K562 (cell line): ENCODE measurements around the gene EXOC4.

Source experiments
- CHCHD3 ChIP-seq: fragments of 250-450 bp; sonication (Bioruptor Pico); IDR thresholded peaks from 2 replicates; pipeline ENCODE4 v2.1.2; 2022; ENCODE audit warnings: mild to moderate bottlenecking
- CTCF ChIP-seq, 3 experiments: IDR thresholded peaks in 2 of 3; conservative IDR thresholded peaks in 1 of 3; 2 replicates each; pipeline ENCODE4 v1.5.1; 2011 to 2012; ENCODE audit warnings: low read length in 3 of 3, mild to moderate bottlenecking in 3 of 3, control low read depth in 2 of 3, improper control_type of control experiment in 1 of 3, inconsistent platforms in 1 of 3, low read depth in 1 of 3, mixed read lengths in 1 of 3, moderate library complexity in 1 of 3; ENCODE audit not compliant: insufficient read depth in 2 of 3
- KLF16 ChIP-seq: IDR thresholded peaks from 2 replicates; pipeline ENCODE4 v1.6.1; 2016; ENCODE audit warnings: antibody characterized with exemption
- MAX ChIP-seq: sonication (generic); formaldehyde crosslinking; IDR thresholded peaks from 2 replicates; pipeline ENCODE4 v1.9.0; 2022; ENCODE audit warnings: mild to moderate bottlenecking, missing genetic modification reagents
- NFXL1 ChIP-seq: fragments of 450-650 bp; formaldehyde crosslinking; IDR thresholded peaks from 2 replicates; pipeline ENCODE4 v1.4.0; 2021; ENCODE audit warnings: mild to moderate bottlenecking
- PRMT5 ChIP-seq: sonication (generic); formaldehyde crosslinking; IDR thresholded peaks from 2 replicates; pipeline ENCODE4 v1.5.0; 2020; ENCODE audit warnings: missing genetic modification reagents
- RBFOX2 ChIP-seq: fragments of 200-400 bp; formaldehyde crosslinking; IDR thresholded peaks from 2 replicates; pipeline ENCODE4 v1.6.1; 2017; ENCODE audit warnings: low read depth, mild to moderate bottlenecking, low read length, moderate library complexity
- SAFB2 ChIP-seq: fragments of 200-400 bp; formaldehyde crosslinking; IDR thresholded peaks from 2 replicates; pipeline ENCODE4 v1.6.1; 2018; ENCODE audit warnings: borderline replicate concordance, low read length, low read depth, moderate library complexity; ENCODE audit not compliant: severe bottlenecking
- STAT6 ChIP-seq: sonication (generic); formaldehyde crosslinking; IDR thresholded peaks from 2 replicates; pipeline ENCODE4 v1.8.1; 2023; ENCODE audit warnings: mild to moderate bottlenecking, missing genetic modification reagents
- ZNF780A ChIP-seq: fragments of 250-450 bp; sonication (Bioruptor Pico); IDR thresholded peaks from 2 replicates; pipeline ENCODE4 v1.5.0; 2021; ENCODE audit warnings: mild to moderate bottlenecking

GRCh38 chr7:133609806-133610205 is 356.9 kb downstream of the EXOC4 start:
- TF ChIP-seq KLF16 (no peak), SAFB2 (no peak), CHCHD3 (CRISPR knock-in tag) (no peak), MAX (CRISPR knock-in tag) (no peak), NFXL1 (CRISPR knock-in tag) (no peak), ZNF780A (CRISPR knock-in tag) (no peak), STAT6 (CRISPR knock-in tag) (no peak), RBFOX2 (no peak), PRMT5 (CRISPR knock-in tag) (no peak), CTCF (IDR thresholded peaks at IDR 0.05 in 2 of 3, conservative IDR thresholded peaks at IDR 0.05 in 1 of 3; ENCODE audit: insufficient read depth in 2 of 3, low read depth in 1 of 3, low read length in 3 of 3) (no peak)
